Measurements from ENCODE around the gene SLC8B1.

DNA sequence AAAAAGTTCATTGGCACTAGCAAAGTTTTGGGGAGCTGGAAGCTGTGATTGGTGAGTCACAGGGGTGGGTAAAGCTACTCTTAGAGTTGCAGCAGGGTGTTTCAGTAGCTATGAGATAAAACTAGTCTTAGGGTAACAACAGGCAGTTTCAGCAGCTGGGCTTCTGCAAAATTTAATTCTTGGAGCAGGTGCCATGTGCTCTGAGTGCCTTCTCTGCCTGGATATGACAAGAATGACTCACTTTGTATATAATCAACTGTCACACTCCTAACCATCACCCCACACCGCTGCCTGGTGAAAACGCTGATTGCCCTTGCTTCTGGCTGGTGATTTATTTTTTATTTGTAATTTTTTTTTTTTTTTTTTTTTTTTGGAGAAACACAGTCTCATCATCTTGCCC is 13.0 kb upstream of the SLC8B1 start:
- TF ChIP-seq, protein P1, sequence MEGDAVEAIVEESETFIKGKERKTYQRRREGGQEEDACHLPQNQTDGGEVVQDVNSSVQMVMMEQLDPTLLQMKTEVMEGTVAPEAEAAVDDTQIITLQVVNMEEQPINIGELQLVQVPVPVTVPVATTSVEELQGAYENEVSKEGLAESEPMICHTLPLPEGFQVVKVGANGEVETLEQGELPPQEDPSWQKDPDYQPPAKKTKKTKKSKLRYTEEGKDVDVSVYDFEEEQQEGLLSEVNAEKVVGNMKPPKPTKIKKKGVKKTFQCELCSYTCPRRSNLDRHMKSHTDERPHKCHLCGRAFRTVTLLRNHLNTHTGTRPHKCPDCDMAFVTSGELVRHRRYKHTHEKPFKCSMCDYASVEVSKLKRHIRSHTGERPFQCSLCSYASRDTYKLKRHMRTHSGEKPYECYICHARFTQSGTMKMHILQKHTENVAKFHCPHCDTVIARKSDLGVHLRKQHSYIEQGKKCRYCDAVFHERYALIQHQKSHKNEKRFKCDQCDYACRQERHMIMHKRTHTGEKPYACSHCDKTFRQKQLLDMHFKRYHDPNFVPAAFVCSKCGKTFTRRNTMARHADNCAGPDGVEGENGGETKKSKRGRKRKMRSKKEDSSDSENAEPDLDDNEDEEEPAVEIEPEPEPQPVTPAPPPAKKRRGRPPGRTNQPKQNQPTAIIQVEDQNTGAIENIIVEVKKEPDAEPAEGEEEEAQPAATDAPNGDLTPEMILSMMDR (optimal IDR thresholded peaks at IDR 0.05 in 1 of 3, IDR thresholded peaks at IDR 0.05 in 1 of 3, conservative IDR thresholded peaks at IDR 0.05 in 1 of 3; ENCODE audit: extremely low read depth in 1 of 3, insufficient read depth in 2 of 3, low read length in 3 of 3) = no peak
- TF ChIP-seq EZH2 (IDR thresholded peaks at IDR 0.05; ENCODE audit: low read length) = no peak

Measured in keratinocyte (primary cell).